NCI-H82 treated with DMSO at 0.1 percent for 48 hours (cell line): ENCODE measurements around the gene MYO7B.

Source experiments
- DNase-seq: peaks from one replicate; lab custom pipeline; 2025; ENCODE audit not compliant: unreplicated experiment; lab: John Stamatoyannopoulos, UW

MYO7B gene

GRCh38 chr2:127658641-127659407 is 123.3 kb downstream of the MYO7B start:
- DNase-seq = no peak

DNA sequence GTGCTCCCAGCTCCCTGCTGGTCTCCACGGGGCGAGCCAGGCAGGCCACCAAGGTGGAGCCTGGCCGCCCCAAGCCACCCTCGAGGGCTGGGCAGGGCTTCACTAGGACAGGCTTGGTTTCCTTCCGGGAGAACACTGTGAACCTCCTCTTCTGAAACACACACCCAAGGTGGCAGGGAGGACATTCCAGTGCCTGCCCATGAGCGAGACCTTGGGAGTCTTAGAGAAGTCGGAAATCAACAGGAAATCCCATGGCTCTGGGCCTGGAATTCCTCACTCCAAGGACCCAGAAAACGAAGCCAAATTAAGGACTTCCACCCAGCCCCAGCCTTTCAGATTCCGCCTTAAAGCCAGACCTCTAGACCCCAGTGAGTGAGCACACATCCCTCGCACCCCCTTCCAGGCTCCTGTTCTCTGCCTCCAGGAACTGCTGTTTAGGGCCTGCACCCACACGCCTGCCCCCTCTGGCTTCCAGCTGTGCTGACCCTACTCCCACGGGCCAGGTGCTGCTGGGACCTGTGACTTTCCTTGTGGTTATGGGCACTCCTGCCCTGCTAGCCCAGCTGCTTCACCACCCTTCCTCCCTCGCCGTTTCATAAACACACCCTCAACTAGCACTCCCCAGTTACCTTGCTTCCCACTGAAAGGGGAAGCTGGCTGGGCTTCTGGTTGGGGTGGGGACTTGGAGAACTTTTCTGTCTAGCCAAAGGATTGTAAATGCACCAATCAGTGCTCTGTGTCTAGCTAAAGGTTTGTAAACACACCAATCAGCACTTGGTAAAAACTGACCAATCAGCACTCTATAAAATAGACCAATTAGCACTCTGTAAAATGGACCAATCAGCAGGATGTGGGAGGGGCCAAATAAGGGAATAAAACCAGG is 124.2 kb downstream of the MYO7B start:
- DNase-seq = no peak

DNA sequence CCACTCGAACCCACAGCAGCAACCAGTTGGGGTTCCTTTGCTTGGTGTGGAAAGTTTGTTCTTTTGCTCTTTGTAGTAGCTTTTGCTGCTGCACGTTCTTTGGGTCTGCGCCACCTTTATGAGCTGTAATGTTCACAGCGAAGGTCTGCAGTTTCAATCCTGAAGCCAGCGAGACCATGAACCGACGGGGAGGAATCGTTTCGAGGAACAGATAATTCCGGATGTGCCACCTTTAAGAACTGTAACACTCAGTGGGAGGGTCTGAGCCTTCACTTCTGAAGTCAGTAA is 124.8 kb downstream of the MYO7B start:
- DNase-seq = no peak

- no peak for DNase-seq
Measured at GRCh38 chr2:127661072-127661649, 125.7 kb downstream of the MYO7B start.

DNA sequence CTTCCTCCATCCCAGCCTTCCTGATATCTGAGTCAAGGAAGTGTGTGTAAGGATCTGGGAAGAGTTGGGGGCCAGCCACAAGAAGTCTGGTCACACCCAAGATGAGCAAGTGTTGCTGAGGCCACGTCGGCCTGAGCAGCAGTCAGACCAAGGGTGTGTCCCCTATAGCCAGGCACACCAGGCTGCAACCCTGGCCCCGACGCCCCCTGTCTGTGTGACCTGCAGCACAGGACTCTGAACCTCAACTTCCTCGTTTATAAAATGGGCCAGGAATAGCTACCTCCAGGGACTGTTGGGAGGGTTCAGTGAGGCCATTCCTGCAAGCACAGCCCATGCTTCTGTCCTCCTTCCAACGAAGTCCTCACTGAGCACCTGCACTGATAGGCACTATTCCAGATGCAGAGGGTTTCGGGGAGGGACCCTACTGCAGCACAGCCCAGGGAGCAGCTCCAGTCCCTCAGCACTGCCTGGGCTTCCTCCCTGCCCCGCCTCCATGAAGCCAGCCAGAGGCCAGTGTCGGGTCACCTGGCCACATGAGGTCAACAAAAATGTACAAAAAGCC is 126.5 kb downstream of the MYO7B start:
- DNase-seq = no peak

GRCh38 chr2:127662937-127663565 is 127.6 kb downstream of the MYO7B start:
- DNase-seq = no peak

DNA sequence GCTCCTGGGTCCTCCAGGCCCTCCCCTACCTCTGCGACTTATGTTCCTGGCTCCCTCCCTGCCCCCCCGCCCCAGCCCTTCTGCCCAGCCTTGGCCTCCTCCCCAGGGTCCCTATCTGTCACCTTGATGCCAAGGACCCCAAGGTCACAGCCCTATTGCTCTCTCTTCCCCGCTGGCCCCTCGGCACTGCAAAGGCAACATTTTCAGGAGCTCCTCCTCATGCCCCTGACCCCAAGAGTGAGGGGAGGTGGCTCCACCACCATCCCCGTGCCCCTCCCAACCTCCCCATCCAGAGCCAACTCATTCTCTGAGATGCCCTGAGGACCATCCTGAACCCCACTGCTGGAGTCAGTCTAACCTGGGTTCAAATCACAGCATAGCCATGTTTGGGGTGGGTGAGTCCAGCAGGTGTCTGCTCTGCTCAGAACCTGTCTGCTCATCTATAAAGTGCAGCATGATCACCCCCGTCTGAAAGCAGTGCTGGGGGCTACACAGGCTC is 128.1 kb downstream of the MYO7B start:
- no peak for DNase-seq

GRCh38 chr2:127664065-127664894 is 128.8 kb downstream of the MYO7B start:
- no peak for DNase-seq

DNA sequence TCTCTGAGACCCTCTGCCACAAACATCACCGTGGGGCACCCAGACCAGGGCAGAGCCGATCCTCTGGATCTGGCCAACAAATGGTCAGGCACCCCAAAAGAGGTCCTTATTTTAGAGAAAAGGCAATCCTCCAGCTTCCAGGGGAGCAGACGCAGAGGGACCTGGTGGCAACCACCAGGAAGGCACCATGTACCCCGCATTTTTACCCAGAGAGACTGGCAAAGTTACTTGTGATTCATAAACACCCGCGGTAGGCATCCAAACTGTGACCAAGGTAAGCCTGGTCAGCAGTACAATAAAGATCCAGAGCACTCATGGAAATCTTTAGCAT is 129.4 kb downstream of the MYO7B start:
- DNase-seq = no peak

GRCh38 chr2:127665267-127665893 is 129.9 kb downstream of the MYO7B start:
- DNase-seq = no peak

DNA sequence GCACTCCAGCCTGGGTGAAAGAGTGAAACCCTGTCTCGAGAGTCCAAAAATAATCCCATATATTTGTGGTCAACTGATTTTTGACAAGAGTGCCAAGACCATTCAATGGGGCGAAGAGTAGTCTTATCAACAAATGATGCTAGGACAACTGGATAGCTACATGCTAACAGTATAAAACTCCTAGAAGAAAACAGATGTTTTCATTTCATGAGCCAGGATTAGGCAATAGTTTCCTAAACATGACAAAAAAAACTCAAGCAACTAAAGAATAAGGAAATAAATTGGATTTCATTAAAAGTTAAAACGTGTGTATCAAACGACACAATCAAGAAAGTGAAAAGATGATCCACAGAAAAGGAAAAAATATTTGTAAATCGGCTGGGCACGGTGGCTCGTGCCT is 133.6 kb downstream of the MYO7B start:
- no peak for DNase-seq

DNA sequence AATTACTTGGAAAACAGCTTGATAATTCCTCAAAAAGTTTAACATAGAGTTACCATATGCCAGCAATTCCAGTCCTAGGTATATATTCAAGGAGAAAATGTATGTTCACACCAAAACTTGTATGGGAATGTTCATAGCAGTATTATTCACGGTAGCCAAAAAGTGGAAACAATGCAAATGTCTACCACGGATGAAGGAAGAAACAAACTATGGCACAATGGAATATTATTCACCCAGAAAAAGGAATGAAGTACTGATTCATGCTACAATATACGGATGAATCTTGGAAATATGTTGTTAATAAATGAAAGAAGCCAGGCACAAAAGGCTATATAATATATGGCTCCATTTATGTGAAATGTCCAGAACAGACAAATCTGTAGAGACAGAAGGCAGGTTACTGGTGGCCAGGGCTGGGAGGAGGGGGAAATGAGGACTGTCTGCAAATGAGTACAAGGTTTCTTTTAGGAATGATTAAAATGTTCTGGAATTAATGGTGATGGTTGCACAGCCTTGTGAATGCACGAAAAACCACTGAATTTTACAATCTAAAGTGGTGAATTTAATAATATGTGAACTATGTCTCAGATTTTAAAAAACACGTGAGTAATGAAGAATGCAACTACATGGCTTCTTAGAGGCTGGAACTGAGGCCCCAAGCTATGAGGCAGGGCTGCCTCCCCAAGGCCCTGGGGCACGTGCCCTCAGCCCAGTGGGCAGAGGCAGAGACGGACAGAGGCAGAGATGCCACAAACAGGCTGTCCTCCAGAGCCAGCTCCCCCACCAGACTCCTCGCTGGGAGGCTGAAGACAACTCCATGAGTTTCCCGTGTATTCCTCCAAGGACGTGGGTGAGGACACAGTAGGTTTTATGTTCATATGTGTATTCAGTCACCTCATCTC is 134.8 kb downstream of the MYO7B start:
- no peak for DNase-seq

DNA sequence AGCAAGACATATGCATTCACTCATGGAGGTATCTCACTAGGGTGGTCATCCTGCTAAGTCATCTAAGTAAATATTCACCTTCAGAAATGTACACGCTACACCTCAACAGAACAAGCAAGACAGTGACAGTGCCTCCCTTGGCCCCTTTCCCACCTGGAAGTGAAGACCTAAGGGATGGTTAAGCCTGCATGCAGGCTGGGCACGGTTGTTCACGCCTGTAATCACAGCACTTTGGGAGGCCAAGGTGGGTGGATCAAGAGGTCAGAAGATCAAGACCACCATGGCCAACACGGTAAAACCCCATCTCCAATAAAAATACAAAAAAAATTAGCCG is 135.4 kb downstream of the MYO7B start:
- no peak for DNase-seq

- no peak for DNase-seq
Measured at GRCh38 chr2:127671557-127672302, 136.2 kb downstream of the MYO7B start.

DNA sequence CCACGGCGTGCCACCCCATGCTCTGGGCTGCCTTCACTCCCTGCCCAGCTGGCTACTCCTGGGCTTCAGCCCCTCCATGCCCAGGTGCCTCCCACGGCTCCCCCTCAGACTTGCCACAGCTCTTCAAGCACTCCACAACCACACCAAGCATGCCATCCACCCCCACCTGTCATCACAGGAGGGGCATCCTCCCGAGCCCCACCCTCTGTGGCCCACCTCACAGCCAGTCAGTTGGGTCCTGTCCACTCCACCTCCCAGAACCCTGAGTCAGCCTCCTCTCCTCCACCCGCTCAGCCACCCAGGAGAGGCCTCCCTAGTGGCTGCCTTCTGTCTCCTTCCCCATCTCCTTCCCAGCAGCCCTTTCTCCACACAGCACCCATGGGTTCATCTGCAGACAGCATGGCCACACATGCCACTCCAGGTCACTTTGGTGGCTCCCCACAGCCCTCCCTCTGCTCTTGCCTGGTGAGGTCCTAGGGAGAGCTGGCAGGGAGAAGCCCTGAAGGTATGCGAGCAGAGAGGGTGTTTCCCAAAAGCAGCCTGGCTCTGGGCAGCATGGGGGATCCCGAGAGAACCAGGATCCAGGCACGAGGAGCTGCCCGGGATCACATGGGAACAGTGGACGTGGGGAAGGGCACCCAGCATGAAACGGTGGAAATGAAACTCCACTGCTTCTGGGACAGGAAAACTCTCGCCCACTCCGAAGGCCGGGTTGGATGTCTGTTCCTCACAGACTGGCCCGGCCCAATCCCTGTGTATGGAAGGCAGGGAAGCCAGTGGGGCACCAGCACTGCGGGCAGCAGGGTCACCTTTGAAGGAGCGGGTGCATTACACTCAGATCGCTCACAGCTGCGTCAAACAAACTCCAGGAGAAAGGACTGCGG is 137.1 kb downstream of the MYO7B start:
- DNase-seq = no peak

DNA sequence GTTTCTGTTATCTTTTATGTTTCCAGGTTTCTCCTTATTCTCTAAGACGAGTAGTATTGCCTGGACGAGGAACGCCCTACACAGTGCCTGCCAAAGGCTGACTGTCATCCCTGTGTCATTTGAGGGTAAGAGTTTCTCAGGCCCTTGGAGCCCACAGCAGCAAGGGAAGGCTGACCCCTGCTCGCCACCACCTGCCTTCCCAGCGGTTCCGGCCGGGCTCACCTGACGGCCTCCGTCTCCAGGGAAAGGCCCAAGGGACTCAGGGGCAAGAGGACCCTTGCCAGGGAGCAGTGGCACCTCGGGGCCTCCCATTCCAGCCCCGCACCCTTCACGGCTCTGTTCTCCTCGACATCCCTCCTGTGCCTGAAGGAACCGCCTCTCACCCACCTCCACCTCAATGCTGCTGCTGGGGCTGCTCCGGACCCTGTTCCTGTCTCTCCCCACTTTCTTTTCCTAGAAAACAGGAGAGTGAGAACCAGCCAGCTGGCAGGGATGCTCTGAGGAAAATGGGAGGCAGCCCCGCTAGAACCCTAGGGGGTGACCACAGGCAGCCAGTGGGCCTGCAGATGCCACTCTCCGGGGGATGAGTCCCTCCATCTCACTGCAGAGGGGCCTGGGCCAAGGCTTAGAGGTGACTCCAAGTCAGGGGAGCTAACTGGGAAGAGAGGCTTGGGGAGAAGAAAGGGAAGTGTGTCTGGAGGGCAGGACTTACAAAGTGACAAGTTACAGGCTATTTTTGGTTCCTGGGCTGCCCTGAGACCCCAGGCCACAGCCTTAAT is 138.0 kb downstream of the MYO7B start:
- DNase-seq = no peak
